HT-29 (cell line): ENCODE data around the gene PTPRS. TPM values are rescaled to one million over a fixed set of nuclear protein-coding genes. Genes with fewer than 3 reads are reported as not detected.
"Not testable (repeated sequence)": the region's sequence is repeated elsewhere in the genome, so short reads cannot be mapped to it uniquely, and the experiment has no call there.

Experiments used
- DNase-seq: peaks from one replicate; pipeline ENCODE4 v3.0.0-alpha.2; 2015; ENCODE audit warnings: low spot score
- total RNA-seq: library from RNA; depleted of rRNA; stranded (reverse); fragments of >200 nt; shearing (Covaris generic); gene quantifications from 2 replicates; pipeline ENCODE4 v1.2.3, GENCODE V29; 2014

The PTPRS gene
- total RNA-seq, 1 experiment from 2014 or later = 0.08 TPM

DNA sequence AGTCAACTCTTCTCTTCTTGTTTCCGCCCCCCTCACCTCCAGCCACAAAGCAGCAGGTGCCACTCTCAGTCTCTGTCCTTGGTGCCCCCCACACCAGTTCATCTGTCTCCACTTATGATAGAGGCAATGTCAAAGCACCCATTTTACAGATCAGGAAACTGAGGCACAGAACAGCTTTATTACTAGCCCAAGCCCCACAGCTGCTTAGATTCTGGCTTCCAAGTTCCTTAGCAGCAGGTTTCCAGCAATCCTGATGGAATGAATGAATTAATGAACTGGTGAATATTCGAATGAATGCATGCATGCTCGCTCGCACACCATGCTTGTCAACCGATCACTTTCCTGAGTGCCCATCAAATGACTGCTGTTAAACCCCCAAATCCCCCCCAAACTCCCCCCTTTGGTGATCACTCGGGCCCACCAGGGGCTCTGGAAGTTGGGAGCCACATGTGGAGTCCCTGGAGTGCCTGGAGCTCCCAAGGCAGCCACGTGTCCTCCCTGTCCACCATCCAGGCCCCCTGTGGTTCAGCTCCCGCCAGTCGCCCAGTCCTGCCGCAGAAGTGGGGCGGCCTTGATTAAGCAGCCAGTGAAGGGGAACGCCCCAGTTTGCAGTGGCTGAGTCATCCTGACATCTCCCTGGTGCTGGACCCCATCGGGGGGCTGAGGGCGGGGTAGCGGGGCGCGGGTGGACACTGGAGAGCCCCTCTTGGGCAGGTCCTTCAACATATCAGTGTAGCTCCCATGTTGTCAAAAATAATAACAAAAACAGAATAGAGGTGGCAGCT lies 6.8 kb downstream of the PTPRS start:
- DNase-seq = no peak

- DNase-seq = no peak
These were observed 8.1 kb downstream of the PTPRS start for GRCh38 chr19:5332501-5332900.

DNA sequence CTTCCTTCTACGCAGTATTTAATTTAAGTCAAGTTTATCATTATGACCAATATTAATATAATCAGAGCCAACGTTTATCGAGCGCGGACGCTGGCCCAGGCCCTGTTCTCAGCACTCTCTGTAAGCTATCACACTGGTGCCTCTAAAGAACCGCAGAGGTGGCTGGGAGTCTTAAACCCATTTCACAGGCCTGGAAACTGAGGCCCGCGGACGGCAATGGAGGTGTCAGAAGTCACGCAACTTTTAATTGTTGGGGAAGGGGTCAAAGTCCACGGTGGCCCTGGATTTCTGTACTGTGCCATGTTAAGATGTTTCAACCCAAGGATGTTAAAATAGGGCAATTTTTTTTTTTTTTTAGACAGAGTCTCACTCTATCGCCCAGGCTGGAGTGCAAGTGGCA lies 8.8 kb downstream of the PTPRS start:
- no peak for DNase-seq

GRCh38 chr19:5330307-5330720 lies 10.3 kb downstream of the PTPRS start:
- no peak for DNase-seq

DNA sequence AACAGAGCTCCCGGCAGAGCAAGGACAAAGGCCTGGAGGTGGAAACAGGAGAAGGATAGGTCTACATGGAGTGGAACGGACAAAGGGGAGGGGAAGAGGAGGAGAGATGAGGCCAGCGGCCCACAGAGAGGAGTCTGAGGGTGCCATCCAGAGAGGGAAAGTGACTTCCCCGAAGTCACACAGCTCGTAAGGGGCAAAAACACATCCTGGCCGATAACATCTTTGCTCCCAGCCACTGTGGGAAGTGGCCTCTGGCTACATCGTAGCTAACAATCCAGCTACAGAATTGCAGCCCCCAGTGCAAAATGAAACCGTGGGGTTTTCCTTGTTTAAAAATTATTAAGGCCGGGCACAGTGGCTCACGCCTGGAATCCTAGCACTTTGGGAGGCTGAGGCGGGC lies 11.5 kb downstream of the PTPRS start:
- no peak for DNase-seq

DNA sequence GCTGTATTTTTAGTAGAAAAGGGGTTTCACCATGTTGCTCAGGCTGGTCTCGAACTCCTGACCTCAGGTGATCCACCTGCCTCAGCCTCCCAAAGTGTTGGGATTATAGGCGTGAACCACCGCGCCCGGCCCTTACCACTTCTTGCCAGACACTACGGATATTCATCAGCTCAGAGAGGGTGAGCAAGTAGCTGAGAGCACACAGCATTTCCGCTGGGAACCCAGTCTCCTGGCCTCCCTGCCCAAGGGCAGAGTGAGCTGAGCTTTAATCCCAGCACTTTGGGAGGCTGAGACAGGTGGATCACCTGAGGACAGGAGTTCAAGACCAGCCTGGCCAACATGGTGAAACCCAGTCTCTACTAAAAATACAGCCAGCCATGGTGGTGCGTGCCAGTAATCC lies 12.2 kb downstream of the PTPRS start:
- not testable (repeated sequence) for DNase-seq

GRCh38 chr19:5326986-5327623 lies 13.5 kb downstream of the PTPRS start:
- DNase-seq = no peak

DNA sequence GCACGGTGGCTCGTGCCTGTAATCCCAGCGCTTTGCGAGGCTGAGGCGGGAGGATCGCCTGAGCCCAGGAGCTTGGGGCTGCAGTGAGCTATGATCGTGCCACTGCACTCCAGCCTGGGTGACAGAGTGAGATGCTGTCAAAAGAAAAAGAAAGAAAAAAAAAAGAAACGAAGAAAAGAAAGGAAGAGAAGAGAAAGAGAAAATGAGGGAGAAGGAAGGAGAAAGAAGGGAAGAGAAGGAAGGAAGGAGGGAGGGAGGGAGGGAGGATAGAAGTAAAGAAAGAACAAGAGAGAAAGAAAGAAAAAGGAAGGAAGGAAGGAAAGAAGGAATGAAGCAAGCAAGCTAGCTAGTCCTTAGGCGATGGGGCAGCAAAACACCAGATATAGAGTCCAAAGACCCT lies 14.1 kb downstream of the PTPRS start:
- no peak for DNase-seq

GRCh38 chr19:5324947-5325346 lies 15.7 kb downstream of the PTPRS start:
- DNase-seq = no peak

DNA sequence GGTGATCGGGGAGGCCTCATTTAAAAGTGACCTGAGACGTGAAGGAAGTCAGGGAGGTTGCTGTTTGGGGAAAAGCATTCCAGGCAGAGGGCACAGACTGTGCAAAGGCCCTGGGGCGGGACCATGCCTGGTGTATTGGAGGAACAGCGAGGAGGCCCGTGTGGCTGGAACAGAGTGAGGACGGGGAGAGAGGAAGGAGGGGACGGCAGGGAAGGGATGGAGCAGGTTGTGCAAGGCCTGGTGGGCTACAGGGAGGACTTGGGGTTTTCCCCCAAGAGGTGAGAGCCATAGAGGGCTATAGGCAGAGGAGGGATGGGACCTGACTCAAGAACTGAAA lies 17.2 kb downstream of the PTPRS start:
- DNase-seq = no peak

DNA sequence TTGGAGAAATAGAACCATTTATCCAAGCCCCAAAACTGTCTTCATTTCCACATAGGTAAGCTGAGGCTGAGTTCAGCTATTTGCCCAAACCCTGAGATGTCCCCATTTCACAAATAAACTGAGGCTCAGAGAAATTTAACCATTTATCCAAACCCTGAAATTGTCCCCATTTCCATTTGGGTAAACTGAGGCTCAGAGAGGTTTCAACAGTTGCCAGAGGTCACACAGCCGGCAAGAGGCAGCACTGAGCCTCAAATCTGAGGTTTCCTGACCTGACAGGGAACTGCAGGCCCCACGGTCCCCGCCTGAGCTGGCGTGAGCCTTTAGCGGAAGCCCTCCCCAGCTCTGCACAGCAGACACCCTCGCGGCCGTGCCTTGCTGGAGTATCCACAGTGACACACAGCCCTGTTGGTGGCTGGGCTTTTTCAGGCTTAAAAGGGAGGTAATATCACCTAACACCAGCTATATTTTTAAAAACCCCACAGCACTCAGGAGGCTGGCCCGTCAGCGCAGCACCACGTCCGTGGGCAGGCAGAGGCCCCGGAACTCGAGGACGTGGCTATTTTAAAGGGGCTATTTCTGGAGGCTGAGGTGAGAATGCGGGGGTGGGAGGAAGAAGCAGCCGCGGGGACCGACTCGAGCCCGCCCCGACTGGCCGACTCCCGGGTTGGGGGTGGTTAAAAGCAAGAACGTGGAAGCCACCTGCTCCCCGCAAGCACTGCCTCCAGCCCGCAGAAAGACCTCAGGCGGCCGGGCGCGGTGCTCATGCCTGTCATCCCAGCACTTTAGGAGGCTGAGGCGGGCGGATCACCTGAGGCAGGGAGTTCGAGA lies 18.5 kb downstream of the PTPRS start:
- DNase-seq = no peak

- no peak for DNase-seq
These were observed 19.5 kb downstream of the PTPRS start for GRCh38 chr19:5321066-5321642.

GRCh38 chr19:5319516-5319915 lies 21.1 kb downstream of the PTPRS start:
- DNase-seq = no peak

DNA sequence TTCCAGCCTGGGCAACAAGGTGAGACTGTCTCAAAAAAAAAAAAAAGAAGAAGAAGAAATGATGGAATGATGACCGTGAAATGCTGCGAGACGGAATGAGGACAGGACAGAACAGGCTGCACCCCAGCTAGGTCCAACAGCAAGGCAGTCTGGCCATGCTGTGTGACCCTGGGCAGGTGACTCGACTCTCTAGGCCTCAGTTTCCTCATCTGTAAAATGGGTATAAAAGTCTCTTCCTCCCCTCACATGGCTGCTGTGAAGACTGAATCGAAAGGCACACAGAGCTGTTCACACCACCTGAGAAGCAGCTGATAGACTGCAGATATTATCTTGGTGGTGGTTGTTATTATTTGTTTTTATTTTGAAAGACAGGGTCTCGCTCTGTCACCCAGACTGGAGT lies 22.3 kb downstream of the PTPRS start:
- DNase-seq = no peak

DNA sequence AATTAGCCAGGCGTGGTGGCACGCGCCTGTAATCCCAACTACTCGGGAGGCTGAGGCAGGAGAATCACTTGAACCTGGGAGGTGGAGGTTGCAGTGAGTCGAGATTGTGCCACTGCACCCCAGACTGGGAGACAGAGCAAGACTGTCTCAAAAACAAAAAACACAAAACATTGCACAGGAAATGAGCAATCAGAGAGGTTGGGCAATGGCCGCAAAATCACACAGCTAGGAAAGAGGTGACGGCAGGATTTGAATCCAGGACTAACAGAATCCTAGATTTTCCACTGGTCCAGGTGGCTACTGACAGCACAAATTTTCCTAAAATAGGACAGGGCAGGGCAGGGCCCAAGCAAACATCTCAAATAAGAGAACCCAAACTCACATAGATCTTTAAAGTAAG lies 23.3 kb downstream of the PTPRS start:
- DNase-seq = no peak

DNA sequence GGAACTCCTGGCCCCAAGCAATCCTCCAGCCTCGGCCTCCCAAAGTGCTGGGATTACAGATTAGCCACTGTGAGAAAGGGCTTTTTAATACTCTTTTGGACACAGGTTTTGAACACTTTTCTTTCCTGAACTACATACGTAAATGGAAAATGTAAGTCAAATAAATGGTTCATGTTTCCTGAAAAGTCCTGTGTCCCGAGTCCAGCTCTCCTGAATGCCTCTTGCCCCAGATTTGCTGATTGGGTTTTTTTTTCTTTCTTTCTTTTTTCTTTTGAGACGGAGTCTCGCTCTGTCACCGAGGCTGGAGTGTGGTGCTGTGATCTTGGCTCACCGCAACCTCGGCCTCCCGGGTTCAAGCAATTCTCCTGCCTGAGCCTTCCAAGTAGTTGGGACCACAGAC lies 24.5 kb downstream of the PTPRS start:
- no peak for DNase-seq

DNA sequence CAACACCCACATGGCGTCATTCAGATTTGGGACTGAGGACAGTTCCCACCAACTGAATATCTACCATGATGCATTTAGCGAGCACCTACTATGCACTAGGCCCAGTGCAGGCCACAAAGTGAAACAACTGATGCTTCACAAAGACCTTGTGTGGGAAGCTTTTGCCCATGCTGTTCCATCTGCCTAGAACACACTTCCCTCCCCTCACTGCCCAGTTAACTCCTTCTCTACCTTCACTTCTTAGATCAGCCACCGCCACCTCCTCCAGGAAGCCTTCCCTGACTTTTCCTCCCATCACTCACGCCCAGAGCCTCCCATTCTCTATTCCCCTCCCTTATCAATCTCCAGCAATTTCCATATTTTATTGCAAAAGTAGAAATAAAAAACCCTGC lies 25.7 kb downstream of the PTPRS start:
- DNase-seq = no peak

GRCh38 chr19:5314012-5314906 lies 26.4 kb downstream of the PTPRS start:
- DNase-seq = no peak

GRCh38 chr19:5313307-5313706 lies 27.3 kb downstream of the PTPRS start:
- peak; percentile 22 for DNase-seq

GRCh38 chr19:5312058-5312457 lies 28.6 kb downstream of the PTPRS start:
- DNase-seq = no peak
